Endothelial cell of umbilical vein (primary cell): ENCODE results near the gene DCHS1. TPM values are rescaled to one million over a fixed set of nuclear protein-coding genes. Genes with fewer than 3 reads are reported as not detected.
A peak's percentile ranks its signal among the peaks of the same experiment; 100 is the strongest.

Source experiments
- BruUV-seq: library from RNA; stranded (reverse); fragments of 400-500 nt; replicated peaks from 2 replicates; lab custom pipeline; 2021; lab: Mats Ljungman, UMichigan
- CTCF ChIA-PET: fragments of 300-600, 350-600 bp; sonication (Branson Sonifier 250); formaldehyde crosslinking; loops from one replicate; lab custom pipeline; 2021; ENCODE audit warnings: antibody characterized with exemption, inconsistent platforms; lab: Charles Lee
- POLR2A ChIA-PET: fragments of 300-600, 350-600 bp; sonication (Branson Sonifier 250); formaldehyde crosslinking; loops from one replicate; lab custom pipeline; 2021; ENCODE audit warnings: antibody characterized with exemption, inconsistent platforms; lab: Charles Lee
- DNase-seq: peaks from one replicate; pipeline ENCODE4 v3.0.0-alpha.2; 2011; ENCODE audit warnings: low read depth, low spot score
- FAIRE-seq: peaks from 2 replicates; lab custom pipeline; 2011; peaks lifted over from hg19 to GRCh38; lab: Jason Lieb, UNC
- H2AFZ ChIP-seq: 2 replicates; pipeline ENCODE4 v1.6.0; 2012; ENCODE audit warnings: low read depth, low read length, control low read depth, inconsistent platforms
- H3K27ac ChIP-seq: 2 replicates; pipeline ENCODE4 v1.5.1; 2011; ENCODE audit warnings: low read depth, mild to moderate bottlenecking, control low read depth, low read length, moderate library complexity; ENCODE audit not compliant: insufficient read depth
- H3K27me3 ChIP-seq, 2 experiments: 2 replicates each; pipeline versions ENCODE4 v1.6.0 to v1.6.1; 2011; ENCODE audit warnings: low read length in 2 of 2, mixed read lengths in 1 of 2; ENCODE audit not compliant: control insufficient read depth in 2 of 2, insufficient read depth in 2 of 2
- H3K36me3 ChIP-seq, 2 experiments: 2 replicates in 1 of 2; 3 replicates in 1 of 2; pipeline ENCODE4 v1.5.1; 2011; ENCODE audit warnings: low read length in 2 of 2, mild to moderate bottlenecking in 1 of 2, moderate library complexity in 1 of 2; ENCODE audit not compliant: control insufficient read depth in 2 of 2, insufficient read depth in 2 of 2; ENCODE audit errors: extremely low read depth in 1 of 2
- H3K4me1 ChIP-seq: 3 replicates; pipeline ENCODE4 v1.5.1; 2011; ENCODE audit warnings: mild to moderate bottlenecking, low read length; ENCODE audit not compliant: control insufficient read depth, insufficient read depth; ENCODE audit errors: extremely low read depth
- H3K4me2 ChIP-seq: 2 replicates; pipeline ENCODE4 v1.6.1; 2011; ENCODE audit warnings: low read length, control low read depth, mixed read lengths; ENCODE audit not compliant: insufficient read depth
- H3K4me3 ChIP-seq, 3 experiments: fragments of 200-600 bp in 1 of 3; sonication (generic), shearing (Covaris generic) in 1 of 3; replicated peaks in 1 of 3; 2 replicates each; pipeline ENCODE4 v1.5.1; 2011 to 2016; ENCODE audit warnings: control low read depth in 3 of 3, low read length in 3 of 3, mild to moderate bottlenecking in 2 of 3, inconsistent platforms in 1 of 3, low read depth in 1 of 3, moderate library complexity in 1 of 3; ENCODE audit not compliant: insufficient read depth in 1 of 3
- H3K79me2 ChIP-seq: 2 replicates; pipeline ENCODE4 v1.6.0; 2012; ENCODE audit warnings: low read length, inconsistent platforms; ENCODE audit not compliant: control insufficient read depth, insufficient read depth
- H3K9ac ChIP-seq: replicated peaks from 2 replicates; pipeline ENCODE3; 2011; ENCODE audit warnings: low read length, control low read depth; ENCODE audit not compliant: insufficient read depth; ENCODE audit errors: extremely low read depth
- H3K9me1 ChIP-seq: replicated peaks from 3 replicates; pipeline ENCODE4 v1.6.0; 2011; ENCODE audit warnings: mild to moderate bottlenecking, low read length; ENCODE audit not compliant: control insufficient read depth, insufficient read depth; ENCODE audit errors: extremely low read depth
- H3K9me3 ChIP-seq: replicated peaks from 2 replicates; pipeline ENCODE4 v1.5.1; 2012; ENCODE audit warnings: low read length, inconsistent platforms; ENCODE audit not compliant: control insufficient read depth, insufficient read depth
- H4K20me1 ChIP-seq: replicated peaks from 2 replicates; pipeline ENCODE3; 2011; ENCODE audit warnings: mild to moderate bottlenecking, low read length; ENCODE audit not compliant: control insufficient read depth, insufficient read depth; ENCODE audit errors: extremely low read depth
- EZH2 ChIP-seq: IDR thresholded peaks from 2 replicates; pipeline ENCODE4 v1.6.1; 2012; ENCODE audit warnings: borderline replicate concordance, low read depth, mild to moderate bottlenecking, moderate library complexity, low read length, inconsistent platforms; ENCODE audit not compliant: severe bottlenecking
- FOS ChIP-seq: IDR thresholded peaks from 2 replicates; pipeline ENCODE4 v1.6.1; 2011; ENCODE audit warnings: mild to moderate bottlenecking, low read length, moderate library complexity, borderline replicate concordance; ENCODE audit not compliant: insufficient read depth
- GATA2 ChIP-seq: IDR thresholded peaks from 2 replicates; pipeline ENCODE4 v1.7.0; 2011; ENCODE audit warnings: low read depth, mild to moderate bottlenecking, moderate library complexity, mixed read lengths, low read length; ENCODE audit not compliant: insufficient read length, insufficient read depth
- JUN ChIP-seq: IDR thresholded peaks from 2 replicates; pipeline ENCODE4 v1.6.1; 2011; ENCODE audit warnings: borderline replicate concordance, low read depth; ENCODE audit not compliant: insufficient read length, insufficient read depth
- MYC ChIP-seq: IDR thresholded peaks from one replicate; pipeline ENCODE4 v1.6.1; 2011; ENCODE audit warnings: mild to moderate bottlenecking, low read depth, low read length
- POLR2A ChIP-seq: IDR thresholded peaks from 2 replicates; pipeline ENCODE4 v1.6.1; 2012; ENCODE audit warnings: low read depth, mild to moderate bottlenecking, control low read depth, low read length
- POLR2AphosphoS5 ChIP-seq: IDR thresholded peaks from 2 replicates; pipeline ENCODE4 v1.6.1; 2012; ENCODE audit warnings: low read depth, mild to moderate bottlenecking, control low read depth, low read length, moderate library complexity; ENCODE audit not compliant: insufficient read depth
- dilution Hi-C: fragments of 300-500 bp; cut with MboI; formaldehyde crosslinking; loops from one replicate; pipeline ENCODE4 v1.15.0; 2019; ENCODE audit warnings: low sequenced_read_pairs; ENCODE audit not compliant: extremely low pct_ligation_motif_present
- intact Hi-C: fragments of 100-400 bp; cut with micrococcal nuclease; formaldehyde crosslinking; loops from one replicate; pipeline ENCODE4 v1.10.0; 2022
- polyA plus RNA-seq, 4 experiments: library from polyadenylated mRNA; depleted of rRNA in 3 of 4; stranded (reverse) in 3 of 4; unstranded in 1 of 4; fragments of >200 nt; gene quantifications; 2 replicates each; pipeline versions ENCODE4 v1.2.1 to v1.2.3, GENCODE V29; 2011 to 2012; ENCODE audit warnings: missing spikeins in 1 of 4
- total RNA-seq: library from RNA; stranded (reverse); gene quantifications from 2 replicates; pipeline ENCODE4 v1.2.3, GENCODE V29; 2021
- TF ChIP-seq, protein P1 (sequence below), 2 donors: IDR thresholded peaks; 1 replicate in 1 of 2; 2 replicates in 1 of 2; pipeline ENCODE4 v1.5.1; 2011; ENCODE audit warnings: low read length in 2 of 2, mild to moderate bottlenecking in 2 of 2, moderate library complexity in 2 of 2, control low read depth in 1 of 2, inconsistent platforms in 1 of 2, low read depth in 1 of 2; ENCODE audit not compliant: insufficient read depth in 1 of 2; ENCODE audit errors: extremely low read depth in 1 of 2
- TF ChIP-seq, protein P2 (sequence below): IDR thresholded peaks from 2 replicates; pipeline ENCODE4 v1.6.1; 2011; ENCODE audit not compliant: insufficient read depth, insufficient read length

DCHS1 gene
- total and polyA plus RNA-seq, 2 donors (not counting 3 experiments of a cell fraction or from before 2014, with no cell fraction given), result 56.2 to 73.0 TPM

GRCh38 chr11:6574816-6575715 is 80.5 kb downstream of the DCHS1 start:
- Histone ChIP-seq H3K9me1 (no peaks in the 10 kb centered on the region), H3K4me3 (no peak overlapping the region), H4K20me1 (no peaks in the 10 kb centered on the region), H3K9ac (no peak overlapping the region), H3K79me2 (no peaks in the 10 kb centered on the region), H3K9me3 (no peaks in the 10 kb centered on the region), H2AFZ (no peak overlapping the region), H3K27ac (no peak overlapping the region), H3K4me1 (peaks cover 32% of the 10 kb centered on the region), H3K4me2 (no peak overlapping the region), H3K27me3 (no peaks in the 10 kb centered on the region), H3K36me3 (no peaks in the 10 kb centered on the region)
- TF ChIP-seq, protein P1, sequence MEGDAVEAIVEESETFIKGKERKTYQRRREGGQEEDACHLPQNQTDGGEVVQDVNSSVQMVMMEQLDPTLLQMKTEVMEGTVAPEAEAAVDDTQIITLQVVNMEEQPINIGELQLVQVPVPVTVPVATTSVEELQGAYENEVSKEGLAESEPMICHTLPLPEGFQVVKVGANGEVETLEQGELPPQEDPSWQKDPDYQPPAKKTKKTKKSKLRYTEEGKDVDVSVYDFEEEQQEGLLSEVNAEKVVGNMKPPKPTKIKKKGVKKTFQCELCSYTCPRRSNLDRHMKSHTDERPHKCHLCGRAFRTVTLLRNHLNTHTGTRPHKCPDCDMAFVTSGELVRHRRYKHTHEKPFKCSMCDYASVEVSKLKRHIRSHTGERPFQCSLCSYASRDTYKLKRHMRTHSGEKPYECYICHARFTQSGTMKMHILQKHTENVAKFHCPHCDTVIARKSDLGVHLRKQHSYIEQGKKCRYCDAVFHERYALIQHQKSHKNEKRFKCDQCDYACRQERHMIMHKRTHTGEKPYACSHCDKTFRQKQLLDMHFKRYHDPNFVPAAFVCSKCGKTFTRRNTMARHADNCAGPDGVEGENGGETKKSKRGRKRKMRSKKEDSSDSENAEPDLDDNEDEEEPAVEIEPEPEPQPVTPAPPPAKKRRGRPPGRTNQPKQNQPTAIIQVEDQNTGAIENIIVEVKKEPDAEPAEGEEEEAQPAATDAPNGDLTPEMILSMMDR (IDR thresholded peaks at IDR 0.05; ENCODE audit: extremely low read depth in 1 of 2, insufficient read depth in 1 of 2, low read depth in 1 of 2, low read length in 2 of 2), result no peak
- TF ChIP-seq MYC (no peak), GATA2 (no peak), JUN (no peak), POLR2A (no peak), EZH2 (no peak), POLR2AphosphoS5 (no peak), FOS (no peak)
- TF ChIP-seq, protein P2, sequence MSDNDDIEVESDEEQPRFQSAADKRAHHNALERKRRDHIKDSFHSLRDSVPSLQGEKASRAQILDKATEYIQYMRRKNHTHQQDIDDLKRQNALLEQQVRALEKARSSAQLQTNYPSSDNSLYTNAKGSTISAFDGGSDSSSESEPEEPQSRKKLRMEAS, result no peak
- POLR2A ChIA-PET, result no interaction called here
- DNase-seq (peak; percentile 21), FAIRE-seq (no peak)
- CTCF ChIA-PET, result interaction anchor here (1.0 to 2.0 kb wide), 6 partner anchors 12 to 93 kb away, joined by 3 to 15 read pairs (median 4); partner anchors contain the start of gene TAF10
- no TSS peak for BruUV-seq
- dilution Hi-C loops (no loop called here), intact Hi-C loops (no loop called here)
